Muscle layer of colon (tissue), 2 donors: Measurements from ENCODE around the gene KIF21A.
"Not testable (repeated sequence)": the region's sequence is repeated elsewhere in the genome, so short reads cannot be mapped to it uniquely, and the experiment has no call there.

Source experiments
- H3K27ac ChIP-seq: one replicate; pipeline ENCODE4 v1.7.0; 2013; ENCODE audit warnings: low read depth, mild to moderate bottlenecking, low read length, moderate library complexity
- H3K27me3 ChIP-seq, 2 donors: one replicate each; pipeline ENCODE4 v1.7.0; 2013; ENCODE audit warnings: low read length in 2 of 2, mild to moderate bottlenecking in 2 of 2; ENCODE audit not compliant: insufficient read depth in 2 of 2, control insufficient read depth in 1 of 2
- H3K36me3 ChIP-seq: one replicate; pipeline ENCODE4 v1.7.0; 2013; ENCODE audit warnings: mild to moderate bottlenecking, low read length; ENCODE audit not compliant: insufficient read depth
- H3K4me1 ChIP-seq: one replicate; pipeline ENCODE4 v1.7.0; 2013; ENCODE audit warnings: mild to moderate bottlenecking, low read length; ENCODE audit not compliant: insufficient read depth
- H3K4me3 ChIP-seq, 2 donors: one replicate each; pipeline ENCODE4 v1.7.0; 2013; ENCODE audit warnings: low read length in 2 of 2, low read depth in 1 of 2, mild to moderate bottlenecking in 1 of 2, moderate library complexity in 1 of 2
- H3K9ac ChIP-seq: one replicate; pipeline ENCODE4 v1.7.0; 2013; ENCODE audit warnings: low read length
- H3K9me3 ChIP-seq: one replicate; pipeline ENCODE4 v1.7.0; 2013; ENCODE audit warnings: mild to moderate bottlenecking, low read length
- donor health status: abdominal sarcoma.
- donor health status: Adenocarcinoma of cecum.

The KIF21A gene, protein sequence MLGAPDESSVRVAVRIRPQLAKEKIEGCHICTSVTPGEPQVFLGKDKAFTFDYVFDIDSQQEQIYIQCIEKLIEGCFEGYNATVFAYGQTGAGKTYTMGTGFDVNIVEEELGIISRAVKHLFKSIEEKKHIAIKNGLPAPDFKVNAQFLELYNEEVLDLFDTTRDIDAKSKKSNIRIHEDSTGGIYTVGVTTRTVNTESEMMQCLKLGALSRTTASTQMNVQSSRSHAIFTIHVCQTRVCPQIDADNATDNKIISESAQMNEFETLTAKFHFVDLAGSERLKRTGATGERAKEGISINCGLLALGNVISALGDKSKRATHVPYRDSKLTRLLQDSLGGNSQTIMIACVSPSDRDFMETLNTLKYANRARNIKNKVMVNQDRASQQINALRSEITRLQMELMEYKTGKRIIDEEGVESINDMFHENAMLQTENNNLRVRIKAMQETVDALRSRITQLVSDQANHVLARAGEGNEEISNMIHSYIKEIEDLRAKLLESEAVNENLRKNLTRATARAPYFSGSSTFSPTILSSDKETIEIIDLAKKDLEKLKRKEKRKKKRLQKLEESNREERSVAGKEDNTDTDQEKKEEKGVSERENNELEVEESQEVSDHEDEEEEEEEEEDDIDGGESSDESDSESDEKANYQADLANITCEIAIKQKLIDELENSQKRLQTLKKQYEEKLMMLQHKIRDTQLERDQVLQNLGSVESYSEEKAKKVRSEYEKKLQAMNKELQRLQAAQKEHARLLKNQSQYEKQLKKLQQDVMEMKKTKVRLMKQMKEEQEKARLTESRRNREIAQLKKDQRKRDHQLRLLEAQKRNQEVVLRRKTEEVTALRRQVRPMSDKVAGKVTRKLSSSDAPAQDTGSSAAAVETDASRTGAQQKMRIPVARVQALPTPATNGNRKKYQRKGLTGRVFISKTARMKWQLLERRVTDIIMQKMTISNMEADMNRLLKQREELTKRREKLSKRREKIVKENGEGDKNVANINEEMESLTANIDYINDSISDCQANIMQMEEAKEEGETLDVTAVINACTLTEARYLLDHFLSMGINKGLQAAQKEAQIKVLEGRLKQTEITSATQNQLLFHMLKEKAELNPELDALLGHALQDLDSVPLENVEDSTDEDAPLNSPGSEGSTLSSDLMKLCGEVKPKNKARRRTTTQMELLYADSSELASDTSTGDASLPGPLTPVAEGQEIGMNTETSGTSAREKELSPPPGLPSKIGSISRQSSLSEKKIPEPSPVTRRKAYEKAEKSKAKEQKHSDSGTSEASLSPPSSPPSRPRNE (N-terminal part only)

DNA sequence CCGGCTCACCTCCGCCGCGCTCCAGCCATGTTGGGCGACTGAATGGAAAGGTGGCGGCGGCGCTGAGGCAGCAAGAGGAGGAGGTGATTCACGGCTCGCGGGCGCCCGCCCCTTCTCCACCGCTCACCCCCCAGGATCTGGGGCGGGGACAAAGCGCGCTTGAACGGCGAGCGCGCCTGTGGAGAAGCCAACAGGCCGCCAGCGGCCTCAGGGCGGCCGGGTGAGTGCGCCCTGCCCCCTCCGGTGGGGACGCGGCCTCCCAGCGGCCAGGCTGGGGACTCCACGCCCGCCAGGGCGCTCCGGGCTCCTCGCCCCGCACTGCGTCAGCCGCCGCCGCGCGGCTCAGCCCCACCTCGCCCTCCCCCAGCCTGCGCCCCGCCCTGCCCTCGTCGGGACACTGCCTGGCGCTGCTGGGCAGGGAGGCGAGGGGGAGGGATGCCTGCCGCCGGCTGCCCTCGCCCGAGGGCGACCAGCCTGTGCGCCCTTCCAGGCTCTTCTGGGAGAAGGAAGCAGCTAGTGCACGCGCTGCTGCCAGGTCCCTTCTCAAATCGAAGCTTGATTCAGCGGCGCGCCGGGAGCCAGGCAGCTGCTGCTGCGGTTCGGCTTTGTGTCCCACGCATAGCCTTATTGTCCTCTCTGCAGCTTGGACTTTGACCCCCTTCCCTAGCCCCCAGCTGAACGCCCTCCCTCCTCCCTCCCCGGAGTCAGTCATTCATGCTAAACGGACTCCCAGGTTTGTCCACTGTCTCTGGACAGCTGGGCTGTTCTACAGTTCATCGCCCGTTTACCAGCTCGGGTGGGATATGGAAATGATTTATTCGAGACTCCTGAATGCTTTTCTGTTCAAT is at the start of gene KIF21A:
Gene KIF21A, minus strand, starts transcription at position 40 of the 848 bp plus-strand sequence. CDS start 150 bp downstream, outside the sequence.
- Histone ChIP-seq H3K4me1 (peaks cover 7% of the 10 kb centered on the region), H3K9ac (peak within 1 kb of the TSS; percentile 56), H3K36me3 (no peaks in the 10 kb centered on the region), H3K27ac (peak within 1 kb of the TSS; percentile 57), H3K9me3 (no peaks in the 10 kb centered on the region), H3K27me3 (no peaks in the 10 kb centered on the region), H3K4me3 (peak within 1 kb of the TSS; percentile 74 to 86)

DNA sequence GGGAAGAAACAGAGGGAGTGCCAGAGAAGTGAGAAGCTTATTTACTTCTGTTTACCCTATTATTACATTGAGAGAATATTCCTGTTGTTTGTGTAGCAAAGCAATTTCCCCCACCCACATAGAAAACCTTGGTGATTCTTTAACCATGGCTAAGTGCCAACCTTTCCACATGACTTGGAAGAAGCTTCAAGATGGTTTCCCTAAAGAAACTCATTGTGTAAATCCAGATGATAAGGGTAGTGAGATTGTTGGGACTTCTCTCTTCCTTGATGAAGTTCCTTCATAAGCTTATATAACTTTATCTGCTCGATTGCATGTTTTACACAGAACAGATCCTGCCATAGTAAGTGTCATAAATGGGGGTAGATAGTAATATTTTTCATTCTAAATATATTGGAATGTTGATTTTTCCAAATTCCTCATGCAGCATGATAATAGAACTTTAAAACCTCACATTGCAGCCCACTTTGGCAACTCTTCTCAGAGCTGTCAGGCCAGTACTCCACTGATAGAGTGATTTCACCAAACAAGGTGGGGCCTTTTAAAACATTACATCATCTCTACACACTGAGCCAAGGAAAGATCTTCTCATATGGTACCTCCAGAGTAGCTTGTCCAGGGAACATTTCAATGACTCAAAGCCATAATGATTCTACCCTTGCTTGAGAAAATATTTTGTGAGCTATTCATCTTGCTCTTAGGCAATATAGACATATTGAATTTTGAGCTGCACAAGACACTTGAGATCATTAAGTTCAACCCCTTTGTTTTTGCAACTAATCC is 47.8 kb upstream of the KIF21A start:
- H3K4me1 ChIP-seq, result no peaks in the 10 kb centered on the region
- H3K4me3 ChIP-seq, result no peak overlapping the region
- no peaks in the 10 kb centered on the region for H3K27me3 ChIP-seq

GRCh38 chr12:39483597-39483996 is 40.7 kb upstream of the KIF21A start:
- H3K4me1 ChIP-seq, result no peaks in the 10 kb centered on the region
- H3K4me3 ChIP-seq, result no peak overlapping the region
- no peaks in the 10 kb centered on the region for H3K27me3 ChIP-seq

More for the DNA sequence above, 47.8 kb upstream of the KIF21A start:
- Histone ChIP-seq H3K36me3 (no peaks in the 10 kb centered on the region), H3K9me3 (no peaks in the 10 kb centered on the region), H3K9ac (no peak overlapping the region), H3K27ac (no peak overlapping the region)

GRCh38 chr12:39483042-39483441 is 40.1 kb upstream of the KIF21A start:
- Histone ChIP-seq H3K9ac (no peak overlapping the region), H3K27ac (no peak overlapping the region), H3K4me1 (no peaks in the 10 kb centered on the region), H3K4me3 (no peak overlapping the region), H3K27me3 (no peaks in the 10 kb centered on the region), H3K36me3 (no peaks in the 10 kb centered on the region), H3K9me3 (no peaks in the 10 kb centered on the region)

More at GRCh38 chr12:39483597-39483996, 40.7 kb upstream of the KIF21A start:
- no peaks in the 10 kb centered on the region for H3K36me3 ChIP-seq
- H3K27ac ChIP-seq, result no peak overlapping the region
- H3K9me3 ChIP-seq, result no peaks in the 10 kb centered on the region
- no peak overlapping the region for H3K9ac ChIP-seq

DNA sequence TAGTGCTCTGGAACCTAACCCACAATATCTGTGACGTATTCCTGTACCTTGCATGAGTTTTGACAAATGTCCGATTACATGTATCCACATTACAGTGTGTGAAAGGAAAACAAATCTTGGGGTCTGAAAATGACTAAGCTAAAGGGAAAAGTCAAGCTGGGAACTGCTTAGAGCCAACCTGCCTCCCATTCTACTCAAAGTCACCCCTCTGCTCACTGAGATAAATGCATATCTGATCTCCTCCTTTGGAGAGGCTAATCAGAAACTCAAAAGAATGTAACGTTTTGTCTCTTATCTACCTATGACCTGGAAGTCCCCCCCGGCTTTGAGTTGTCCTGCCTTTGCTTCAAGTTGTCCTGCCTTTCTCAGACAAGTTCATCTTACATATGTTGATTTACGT is 34.0 kb upstream of the KIF21A start:
- Histone ChIP-seq H3K9ac (no peak overlapping the region), H3K27ac (no peak overlapping the region), H3K4me3 (no peak overlapping the region), H3K36me3 (no peaks in the 10 kb centered on the region), H3K27me3 (no peaks in the 10 kb centered on the region), H3K9me3 (no peaks in the 10 kb centered on the region), H3K4me1 (no peaks in the 10 kb centered on the region)

DNA sequence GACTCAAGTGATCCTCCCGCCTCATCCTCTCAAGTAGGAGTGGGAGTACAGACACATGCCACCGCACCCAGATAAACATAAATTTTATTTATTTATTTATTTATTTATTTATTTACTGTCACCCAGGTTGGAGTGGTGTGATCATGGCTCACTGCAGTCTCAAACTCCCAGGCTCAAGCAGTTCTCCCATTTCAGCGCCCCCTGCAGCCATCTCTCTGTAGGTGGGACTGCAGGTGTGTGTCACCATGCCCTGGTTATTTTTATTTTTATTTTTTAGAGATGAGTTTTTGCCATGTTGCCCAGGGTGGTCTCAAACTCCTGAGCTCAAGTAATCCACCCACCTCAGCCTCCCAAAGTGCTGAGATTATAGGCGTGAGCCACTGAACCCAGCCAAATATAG is 33.2 kb upstream of the KIF21A start:
- H3K27ac ChIP-seq, result no peak overlapping the region
- H3K9ac ChIP-seq, result no peak overlapping the region
- no peaks in the 10 kb centered on the region for H3K4me1 ChIP-seq
- no peak overlapping the region for H3K4me3 ChIP-seq
- no peaks in the 10 kb centered on the region for H3K27me3 ChIP-seq
- H3K9me3 ChIP-seq, result no peaks in the 10 kb centered on the region
- H3K36me3 ChIP-seq, result no peaks in the 10 kb centered on the region

GRCh38 chr12:39475136-39475535 is 32.2 kb upstream of the KIF21A start:
- H3K27me3 ChIP-seq, H3K9me3 ChIP-seq, H3K36me3 ChIP-seq, H3K27ac ChIP-seq, H3K4me1 ChIP-seq, H3K4me3 ChIP-seq, H3K9ac ChIP-seq: not testable (repeated sequence)

- H3K4me3 ChIP-seq, result no peak overlapping the region
- H3K27ac ChIP-seq, result no peak overlapping the region
- no peaks in the 10 kb centered on the region for H3K4me1 ChIP-seq
- no peaks in the 10 kb centered on the region for H3K27me3 ChIP-seq
- no peaks in the 10 kb centered on the region for H3K36me3 ChIP-seq
- H3K9ac ChIP-seq, result no peak overlapping the region
- H3K9me3 ChIP-seq, result no peaks in the 10 kb centered on the region
Measured at GRCh38 chr12:39467432-39467870, 24.5 kb upstream of the KIF21A start.

DNA sequence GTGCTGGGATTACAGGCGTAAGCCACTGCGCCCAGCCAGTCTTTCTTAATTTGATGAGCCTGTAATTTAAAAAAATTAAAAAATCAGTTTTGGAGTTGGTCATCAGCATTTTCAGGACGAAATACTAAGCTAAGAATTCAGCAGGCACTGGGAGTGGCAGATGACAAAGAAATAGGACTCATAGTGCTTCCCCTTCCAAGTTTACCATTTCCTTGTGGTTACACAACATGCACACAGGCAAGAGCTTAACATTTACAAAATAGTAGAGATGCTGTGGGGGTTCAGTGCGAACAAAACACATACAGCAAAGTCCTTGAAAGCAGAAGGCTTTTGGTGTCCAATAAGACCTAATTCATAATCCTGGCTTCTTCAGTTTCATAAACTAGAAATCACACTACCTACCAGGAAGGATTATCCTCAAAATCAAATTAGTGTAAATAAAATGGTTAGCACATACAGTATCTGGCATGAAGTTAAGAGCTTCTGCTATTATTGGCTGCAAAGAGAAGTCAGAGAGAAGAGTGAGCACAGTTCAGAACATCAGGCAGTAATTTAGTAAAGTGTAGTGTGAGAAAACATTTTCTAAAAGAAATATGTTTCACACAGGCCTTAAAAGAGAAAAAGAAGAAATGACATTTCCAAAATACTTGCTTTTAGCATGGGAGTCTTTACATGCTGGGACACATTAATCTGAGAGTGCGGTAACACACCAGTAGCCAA is 22.2 kb upstream of the KIF21A start:
- Histone ChIP-seq H3K36me3 (no peaks in the 10 kb centered on the region), H3K9ac (no peak overlapping the region), H3K4me1 (no peaks in the 10 kb centered on the region), H3K27me3 (no peaks in the 10 kb centered on the region), H3K9me3 (no peaks in the 10 kb centered on the region), H3K27ac (no peak overlapping the region), H3K4me3 (no peak overlapping the region)
